B cell (primary cell): ENCODE measurements around the gene TSC22D4. TPM values are rescaled to one million over a fixed set of nuclear protein-coding genes. Genes with fewer than 3 reads are reported as not detected.
A peak's percentile ranks its signal among the peaks of the same experiment; 100 is the strongest.

ENCODE experiments used
- ATAC-seq: fragments of 200-7000 bp; cut with Tn5 transposase; one replicate; pipeline ENCODE4 v1.10.0; 2021; ENCODE audit warnings: low read depth, mild to moderate bottlenecking, moderate number of reproducible peaks, moderate library complexity
- CTCF ChIA-PET: fragments of 350-600 bp; sonication (Branson Sonifier 250); formaldehyde crosslinking; loops from one replicate; lab custom pipeline; 2021; ENCODE audit warnings: antibody characterized with exemption, inconsistent platforms; lab: Charles Lee
- POLR2A ChIA-PET: fragments of 350-600 bp; sonication (Branson Sonifier 250); formaldehyde crosslinking; loops from one replicate; lab custom pipeline; 2021; ENCODE audit warnings: antibody characterized with exemption; lab: Charles Lee
- DNase-seq: peaks from one replicate; pipeline ENCODE4 v3.0.0; 2013
- H2AFZ ChIP-seq: 2 replicates; pipeline ENCODE4 v1.6.1; 2012; ENCODE audit warnings: mild to moderate bottlenecking, low read depth, low read length; ENCODE audit not compliant: insufficient read depth, poor library complexity, severe bottlenecking
- H3K27ac ChIP-seq, 2 donors: 1 replicate in 1 of 2; 2 replicates in 1 of 2; pipeline ENCODE4 v1.5.1; 2012 to 2013; ENCODE audit warnings: low read length in 2 of 2, mild to moderate bottlenecking in 2 of 2, moderate library complexity in 1 of 2
- H3K27me3 ChIP-seq, 4 experiments: fragments of 200-600 bp in 1 of 4; sonication (generic) in 1 of 4; replicated peaks in 1 of 4; 1 replicate in 2 of 4; 2 replicates in 2 of 4; pipeline versions ENCODE4 v1.6.1 to v1.7.0; 2013 to 2016; ENCODE audit warnings: low read length in 3 of 4, mild to moderate bottlenecking in 2 of 4, mixed read lengths in 1 of 4, moderate library complexity in 1 of 4; ENCODE audit not compliant: insufficient read depth in 4 of 4, control insufficient read depth in 3 of 4; ENCODE audit errors: control extremely low read depth in 1 of 4
- H3K36me3 ChIP-seq, 2 experiments: replicated peaks in 1 of 2; 1 replicate in 1 of 2; 2 replicates in 1 of 2; pipeline versions ENCODE4 v1.6.1 to v1.7.1; 2013; ENCODE audit warnings: low read length in 1 of 2; ENCODE audit not compliant: insufficient read depth in 2 of 2, control insufficient read depth in 1 of 2; ENCODE audit errors: control extremely low read depth in 1 of 2, extremely low read depth in 1 of 2
- H3K4me1 ChIP-seq, 2 donors: fragments of 200-600 bp in 1 of 2; sonication (generic) in 1 of 2; 1 replicate in 1 of 2; 2 replicates in 1 of 2; pipeline versions ENCODE4 v1.5.1 to v1.6.1; 2013 to 2017; ENCODE audit warnings: low read length in 2 of 2; ENCODE audit not compliant: control insufficient read depth in 2 of 2, insufficient read depth in 2 of 2
- H3K4me2 ChIP-seq: replicated peaks from 2 replicates; pipeline ENCODE3; 2012; ENCODE audit warnings: mild to moderate bottlenecking, low read depth, low read length; ENCODE audit not compliant: poor library complexity, severe bottlenecking
- H3K4me3 ChIP-seq, 5 experiments: fragments of 200-600 bp in 1 of 5; sonication (generic) in 1 of 5; 1 replicate in 3 of 5; 2 replicates in 2 of 5; pipeline versions ENCODE4 v1.5.1 to v1.7.0; 2011 to 2016; ENCODE audit warnings: low read length in 4 of 5, mild to moderate bottlenecking in 4 of 5, low read depth in 2 of 5, control low read depth in 1 of 5, moderate library complexity in 1 of 5; ENCODE audit not compliant: insufficient read depth in 1 of 5; ENCODE audit errors: control extremely low read depth in 1 of 5, extremely low read depth in 1 of 5
- H3K79me2 ChIP-seq: fragments of 200-600 bp; sonication (generic); one replicate; pipeline ENCODE4 v1.6.0; 2016; ENCODE audit warnings: low read length; ENCODE audit not compliant: control insufficient read depth, insufficient read depth
- H3K9ac ChIP-seq: fragments of 200-600 bp; sonication (generic); 2 replicates; pipeline ENCODE4 v1.6.1; 2017; ENCODE audit warnings: mild to moderate bottlenecking, low read length, moderate library complexity
- H3K9me3 ChIP-seq, 3 donors: one replicate each; pipeline versions ENCODE4 v1.6.1 to v1.7.1; 2013; ENCODE audit warnings: low read length in 2 of 3; ENCODE audit not compliant: control insufficient read depth in 2 of 3, insufficient read depth in 1 of 3; ENCODE audit errors: control extremely low read depth in 1 of 3
- H4K20me1 ChIP-seq: 2 replicates; pipeline ENCODE4 v1.6.0; 2012; ENCODE audit warnings: mild to moderate bottlenecking, low read length; ENCODE audit not compliant: insufficient read depth, control insufficient read depth, poor library complexity, severe bottlenecking
- H3K27ac Mint-ChIP-seq: one replicate; pipeline ENCODE4 v1.8.0; 2021; ENCODE audit warnings: mixed read lengths
- H3K27me3 Mint-ChIP-seq: one replicate; pipeline ENCODE4 v1.8.0; 2021; ENCODE audit warnings: mixed read lengths
- H3K4me1 Mint-ChIP-seq: one replicate; pipeline ENCODE4 v1.8.0; 2021; ENCODE audit warnings: mixed read lengths
- H3K4me3 Mint-ChIP-seq: one replicate; pipeline ENCODE4 v1.8.0; 2021; ENCODE audit warnings: mixed read lengths
- H3K9me3 Mint-ChIP-seq: one replicate; pipeline ENCODE4 v1.8.0; 2022; ENCODE audit warnings: mixed read lengths; ENCODE audit not compliant: insufficient read depth
- EZH2 ChIP-seq: IDR thresholded peaks from 2 replicates; pipeline ENCODE4 v1.6.1; 2012; ENCODE audit warnings: borderline replicate concordance, low read depth, mild to moderate bottlenecking, moderate library complexity, low read length; ENCODE audit not compliant: insufficient read depth, poor library complexity, severe bottlenecking
- WGBS: methylation state at CpG from one replicate; pipeline ENCODE4 v1.1.5; 2013; ENCODE audit warnings: missing lambda C conversion rate; ENCODE audit not compliant: insufficient coverage; 5-methylcytosine and 5-hydroxymethylcytosine counted together
- intact Hi-C: fragments of 100-400 bp; cut with micrococcal nuclease; formaldehyde crosslinking; loops from one replicate; pipeline ENCODE4 v1.10.0; 2022
- polyA plus RNA-seq: library from polyadenylated mRNA; depleted of rRNA; stranded (reverse); fragments of >200 nt; gene quantifications from 2 replicates; pipeline ENCODE4 v1.2.3, GENCODE V29; 2012
- total RNA-seq, 2 donors: library from RNA; stranded (reverse); fragments of 120-200 nt in 1 of 2; gene quantifications; 1 replicate in 1 of 2; 2 replicates in 1 of 2; pipeline versions ENCODE4 v1.2.3 to v1.2.4, GENCODE V29; 2013 to 2022
- TF ChIP-seq, protein P1 (sequence below): fragments of 200-600 bp; IDR thresholded peaks from one replicate; pipeline ENCODE4 v1.8.0; 2022; ENCODE audit warnings: antibody characterized with exemption, mild to moderate bottlenecking

The TSC22D4 gene
- total and polyA plus RNA-seq, 2 donors (not counting 1 experiment from before 2014, with no cell fraction given), result 80.2 to 92.8 TPM

DNA sequence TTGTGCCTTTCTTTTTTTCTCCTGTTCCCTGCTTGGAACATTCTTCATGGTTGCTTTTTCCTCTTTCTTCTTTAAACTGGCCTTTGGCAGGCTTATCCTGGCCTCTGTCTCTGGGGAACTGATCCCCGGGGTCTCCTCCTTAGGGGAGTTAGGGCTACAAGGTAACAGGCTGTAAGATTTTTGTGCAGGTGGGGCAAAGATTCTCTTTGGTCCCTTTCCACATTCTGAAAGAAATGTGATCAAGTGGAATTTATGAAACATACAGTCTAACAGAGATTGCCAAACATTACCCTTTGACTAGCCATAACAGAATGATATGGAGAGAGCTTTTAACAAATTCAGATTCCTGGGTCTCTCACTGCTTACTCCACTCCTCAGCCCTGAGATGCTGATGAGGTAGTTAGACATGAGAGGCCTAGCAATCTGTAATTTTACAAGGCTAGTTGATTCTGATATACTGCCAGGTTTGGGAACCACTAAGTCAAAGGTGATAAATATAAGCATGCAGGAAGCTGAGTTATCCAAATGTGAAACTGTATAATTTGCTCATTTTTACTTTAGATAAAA is 59.3 kb downstream of the TSC22D4 start:
- intact Hi-C loops, result no loop called here
- peaks cover 1 to 3% of the 10 kb centered on the region in 2 experiments for H3K36me3 ChIP-seq
- H3K4me3 ChIP-seq, result no peak overlapping the region
- ATAC-seq, result no peak
- no peaks in the 10 kb centered on the region for H3K79me2 ChIP-seq
- peaks cover 5% of the 10 kb centered on the region for H3K4me1 Mint-ChIP-seq
- no peak overlapping the region for H3K9ac ChIP-seq
- H2AFZ ChIP-seq, result no peak overlapping the region
- H3K27me3 ChIP-seq, result no peaks in the 10 kb centered on the region
- TF ChIP-seq EZH2, result no peak
- TF ChIP-seq, protein P1, sequence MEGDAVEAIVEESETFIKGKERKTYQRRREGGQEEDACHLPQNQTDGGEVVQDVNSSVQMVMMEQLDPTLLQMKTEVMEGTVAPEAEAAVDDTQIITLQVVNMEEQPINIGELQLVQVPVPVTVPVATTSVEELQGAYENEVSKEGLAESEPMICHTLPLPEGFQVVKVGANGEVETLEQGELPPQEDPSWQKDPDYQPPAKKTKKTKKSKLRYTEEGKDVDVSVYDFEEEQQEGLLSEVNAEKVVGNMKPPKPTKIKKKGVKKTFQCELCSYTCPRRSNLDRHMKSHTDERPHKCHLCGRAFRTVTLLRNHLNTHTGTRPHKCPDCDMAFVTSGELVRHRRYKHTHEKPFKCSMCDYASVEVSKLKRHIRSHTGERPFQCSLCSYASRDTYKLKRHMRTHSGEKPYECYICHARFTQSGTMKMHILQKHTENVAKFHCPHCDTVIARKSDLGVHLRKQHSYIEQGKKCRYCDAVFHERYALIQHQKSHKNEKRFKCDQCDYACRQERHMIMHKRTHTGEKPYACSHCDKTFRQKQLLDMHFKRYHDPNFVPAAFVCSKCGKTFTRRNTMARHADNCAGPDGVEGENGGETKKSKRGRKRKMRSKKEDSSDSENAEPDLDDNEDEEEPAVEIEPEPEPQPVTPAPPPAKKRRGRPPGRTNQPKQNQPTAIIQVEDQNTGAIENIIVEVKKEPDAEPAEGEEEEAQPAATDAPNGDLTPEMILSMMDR, result no peak
- H3K4me1 ChIP-seq, result no peaks in the 10 kb centered on the region
- H3K4me2 ChIP-seq, result no peak overlapping the region
- peak overlapping the region; percentile 22 for H3K27ac Mint-ChIP-seq
- no CpG with 5 or more reads among the region's 1 CpG for WGBS
- no peaks in the 10 kb centered on the region for H3K27me3 Mint-ChIP-seq
- H3K4me3 Mint-ChIP-seq, result no peak overlapping the region
- DNase-seq, result no peak
- H3K27ac ChIP-seq, result no peak overlapping the region
- CTCF ChIA-PET, result interaction anchor here (0.9 to 2.2 kb wide), 3 partner anchors 8 to 16 kb away, joined by 3 to 5 read pairs (median 3); no protein-coding TSS in a partner anchor
- H3K9me3 Mint-ChIP-seq, result no peaks in the 10 kb centered on the region
- H4K20me1 ChIP-seq, result no peaks in the 10 kb centered on the region
- no peaks in the 10 kb centered on the region for H3K9me3 ChIP-seq
- POLR2A ChIA-PET, result interaction anchor here (1.0 kb wide), 1 partner anchor 10 kb away, joined by 3 read pairs; the partner anchor contains the start of gene MEPCE

DNA sequence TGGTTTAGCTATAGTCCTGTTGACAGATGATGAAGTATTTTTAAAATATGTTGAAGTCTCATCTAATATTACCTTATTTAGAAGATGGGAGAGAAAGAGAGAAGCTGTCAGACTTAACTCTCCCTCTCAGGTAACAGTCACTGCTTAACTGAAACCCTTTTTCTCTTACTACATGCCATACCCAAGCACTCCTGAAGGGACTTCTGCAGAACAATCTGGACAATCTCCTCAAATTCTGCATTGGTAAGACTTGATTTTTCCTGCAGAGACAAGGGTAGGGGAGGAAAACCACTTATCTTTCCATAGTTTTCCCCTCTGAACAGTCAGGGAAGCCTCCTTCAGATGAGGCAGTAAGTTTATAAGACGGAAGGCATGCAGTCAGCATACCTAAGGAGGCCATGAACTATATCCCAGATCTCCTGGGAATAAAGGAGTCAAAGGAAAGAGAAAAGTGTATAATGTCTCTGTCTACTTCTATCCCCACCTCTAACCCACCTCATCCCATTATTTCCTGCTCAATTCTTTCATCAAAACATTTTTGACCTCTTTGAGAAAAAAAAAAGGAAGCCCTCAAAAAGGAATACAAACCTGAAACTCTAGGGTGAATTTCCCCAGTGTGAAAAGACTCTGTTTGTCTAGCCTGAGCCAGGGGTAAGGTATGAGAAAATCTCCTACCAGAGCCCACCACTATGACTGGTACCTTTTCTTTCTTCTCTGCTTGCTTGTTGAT is 59.9 kb downstream of the TSC22D4 start:
- H3K4me3 Mint-ChIP-seq, result no peak overlapping the region
- Histone ChIP-seq H3K79me2 (no peaks in the 10 kb centered on the region), H3K36me3 (peaks cover under 1 to 1% of the 10 kb centered on the region in 2 experiments), H3K9me3 (no peaks in the 10 kb centered on the region), H3K4me3 (no peak overlapping the region), H3K4me2 (no peak overlapping the region), H3K4me1 (no peaks in the 10 kb centered on the region), H3K9ac (no peak overlapping the region), H3K27ac (no peak overlapping the region), H4K20me1 (no peaks in the 10 kb centered on the region), H3K27me3 (no peaks in the 10 kb centered on the region), H2AFZ (no peak overlapping the region)
- no peaks in the 10 kb centered on the region for H3K9me3 Mint-ChIP-seq
- intact Hi-C loops, result no loop called here
- peaks cover 5% of the 10 kb centered on the region for H3K4me1 Mint-ChIP-seq
- WGBS, result no CpG with 5 or more reads among the region's 1 CpG
- H3K27me3 Mint-ChIP-seq, result no peaks in the 10 kb centered on the region
- ChIA-PET CTCF (interaction anchor here (0.7 to 0.9 kb wide), 3 partner anchors 11 to 863 kb away, joined by 3 read pairs; no protein-coding TSS in a partner anchor), POLR2A (interaction anchor here (0.7 to 1.0 kb wide), 2 partner anchors 10 to 1523 kb away, joined by 3 read pairs; partner anchors contain the start of gene MEPCE)
- no peak for DNase-seq
- no peak overlapping the region for H3K27ac Mint-ChIP-seq
- no peak for ATAC-seq
- TF ChIP-seq, protein P1, result no peak
- TF ChIP-seq EZH2, result no peak
